Caco-2 (cell line): ENCODE data around the gene SPDYE6. TPM values are rescaled to one million over a fixed set of nuclear protein-coding genes. Genes with fewer than 3 reads are reported as not detected.
"Not testable (repeated sequence)": the region's sequence is repeated elsewhere in the genome, so short reads cannot be mapped to it uniquely, and the experiment has no call there.

Source experiments
- Bru-seq: library from RNA; stranded (reverse); fragments of 400-500 nt; gene quantifications from one replicate; lab custom pipeline; 2021; lab: Mats Ljungman, UMichigan
- BruChase-seq, 2 experiments: library from RNA; stranded (reverse); fragments of 400-500 nt; gene quantifications; one replicate each; lab custom pipeline; 2021; lab: Mats Ljungman, UMichigan
- BruUV-seq: library from RNA; stranded (reverse); fragments of 400-500 nt; replicated peaks from 2 replicates; lab custom pipeline; 2021; lab: Mats Ljungman, UMichigan
- CTCF ChIA-PET: fragments of 300-600 bp; sonication (Branson Sonifier 250); formaldehyde crosslinking; loops from one replicate; lab custom pipeline; 2022; ENCODE audit warnings: antibody characterized with exemption; lab: Charles Lee
- POLR2A ChIA-PET: fragments of 300-600 bp; sonication (Branson Sonifier 250); formaldehyde crosslinking; loops from one replicate; lab custom pipeline; 2022; ENCODE audit warnings: antibody characterized with exemption; lab: Charles Lee
- DNase-seq, 2 experiments: peaks; one replicate each; pipeline versions ENCODE4 v3.0.0 to v3.0.0-alpha.2; 2020 to 2022
- H3K27me3 ChIP-seq: replicated peaks from 2 replicates; pipeline ENCODE4 v1.6.0; 2011; ENCODE audit warnings: low read length; ENCODE audit not compliant: control insufficient read depth, insufficient read depth
- H3K36me3 ChIP-seq: 2 replicates; pipeline ENCODE4 v1.5.1; 2011; ENCODE audit warnings: low read length; ENCODE audit not compliant: control insufficient read depth, insufficient read depth
- H3K4me1 ChIP-seq: fragments of 250-450 bp; sonication (Bioruptor Pico); 2 replicates; pipeline ENCODE4 v1.5.1; 2020; ENCODE audit warnings: mild to moderate bottlenecking
- H3K4me3 ChIP-seq: 2 replicates; pipeline ENCODE4 v1.5.1; 2011; ENCODE audit warnings: low read depth, mild to moderate bottlenecking, control low read depth, low read length
- H3K9me3 ChIP-seq: fragments of 250-450 bp; sonication (Bioruptor Pico); 2 replicates; pipeline ENCODE4 v1.5.1; 2020; ENCODE audit warnings: mild to moderate bottlenecking, moderate library complexity
- H3K27ac Mint-ChIP-seq: one replicate; pipeline ENCODE4 v1.8.0; 2022; ENCODE audit warnings: mixed read lengths; ENCODE audit not compliant: unreplicated experiment
- H3K27me3 Mint-ChIP-seq: one replicate; pipeline ENCODE4 v1.8.0; 2022; ENCODE audit warnings: mixed read lengths; ENCODE audit not compliant: insufficient read depth, unreplicated experiment
- H3K36me3 Mint-ChIP-seq: one replicate; pipeline ENCODE4 v1.8.0; 2022; ENCODE audit warnings: mild to moderate bottlenecking, mixed read lengths; ENCODE audit not compliant: insufficient read depth, unreplicated experiment
- H3K4me1 Mint-ChIP-seq: one replicate; pipeline ENCODE4 v1.8.0; 2022; ENCODE audit warnings: low read depth, mixed read lengths; ENCODE audit not compliant: unreplicated experiment
- H3K4me3 Mint-ChIP-seq: one replicate; pipeline ENCODE4 v1.8.0; 2022; ENCODE audit warnings: mild to moderate bottlenecking, moderate library complexity, mixed read lengths; ENCODE audit not compliant: unreplicated experiment
- H3K9me3 Mint-ChIP-seq: one replicate; pipeline ENCODE4 v1.8.0; 2022; ENCODE audit warnings: mixed read lengths; ENCODE audit not compliant: unreplicated experiment
- intact Hi-C: fragments of 100-400 bp; cut with micrococcal nuclease; formaldehyde crosslinking; loops from one replicate; pipeline ENCODE4 v1.10.0; 2022; ENCODE audit not compliant: unreplicated experiment
- long read RNA-seq: library from polyadenylated mRNA; stranded (forward); transcript quantifications from one replicate; pipeline ENCODE4 v2.0.0, GENCODE V29; 2022
- total RNA-seq: library from RNA; stranded (reverse); gene quantifications from 2 replicates; pipeline ENCODE4 v1.2.3, GENCODE V29; 2022
- TF ChIP-seq, protein P1 (sequence below), 2 experiments: fragments of 200-600 bp in 1 of 2; IDR thresholded peaks; 1 replicate in 1 of 2; 2 replicates in 1 of 2; pipeline versions ENCODE4 v1.5.1 to v1.8.0; 2011 to 2022; ENCODE audit warnings: antibody characterized with exemption in 1 of 2, control low read depth in 1 of 2, inconsistent platforms in 1 of 2, low read depth in 1 of 2, low read length in 1 of 2, mild to moderate bottlenecking in 1 of 2, moderate library complexity in 1 of 2; ENCODE audit not compliant: insufficient read depth in 1 of 2, severe bottlenecking in 1 of 2, unreplicated experiment in 1 of 2

SPDYE6 gene, protein sequence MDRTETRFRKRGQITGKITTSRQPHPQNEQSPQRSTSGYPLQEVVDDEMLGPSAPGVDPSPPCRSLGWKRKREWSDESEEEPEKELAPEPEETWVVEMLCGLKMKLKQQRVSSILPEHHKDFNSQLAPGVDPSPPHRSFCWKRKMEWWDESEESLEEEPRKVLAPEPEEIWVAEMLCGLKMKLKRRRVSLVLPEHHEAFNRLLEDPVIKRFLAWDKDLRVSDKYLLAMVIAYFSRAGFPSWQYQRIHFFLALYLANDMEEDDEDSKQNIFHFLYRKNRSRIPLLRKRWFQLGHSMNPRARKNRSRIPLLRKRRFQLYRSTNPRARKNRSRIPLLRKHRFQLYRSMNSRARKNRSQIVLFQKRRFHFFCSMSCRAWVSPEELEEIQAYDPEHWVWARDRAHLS
- total RNA-seq (not detected in 2 replicates), Bru-seq, nascent RNA (not detected), BruChase-seq, experiment 1, labeled RNA remaining after a 2-hour chase (not detected), BruChase-seq, experiment 2, labeled RNA remaining after a 6-hour chase (percentile 8 among the genes with signal in this experiment)
- long read RNA-seq, partial matches to known transcripts: 0 of 14 reads
- long read RNA-seq, other reads (novel, unspliced or antisense): 14 of 14 reads

DNA sequence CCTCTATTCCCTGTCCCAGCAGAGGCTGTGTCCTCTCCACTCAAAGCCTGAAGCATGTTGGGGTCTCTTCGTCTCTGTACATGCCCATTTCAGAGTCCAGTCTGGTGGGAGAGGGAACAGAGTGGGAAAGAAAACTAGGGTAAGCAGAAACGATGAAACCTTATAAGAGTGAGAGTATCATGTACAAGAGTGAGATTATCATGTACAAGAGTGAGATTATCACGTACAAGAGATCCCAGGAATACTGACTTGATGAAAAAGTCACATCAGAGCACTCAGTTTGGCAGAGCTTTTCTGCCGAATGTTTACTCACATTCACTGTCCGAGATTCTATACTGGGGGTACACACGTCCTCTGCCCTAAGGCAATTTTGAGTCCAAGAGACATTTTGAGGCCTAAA, at the start of gene SPDYE6:
TSS of gene SPDYE6 (minus strand) at position 101 of the 400 bp plus-strand sequence. CDS start 421 bp downstream, outside the sequence.
- DNase-seq, BruUV-seq, CTCF ChIA-PET, H3K9me3 Mint-ChIP-seq, H3K27me3 ChIP-seq, H3K27me3 Mint-ChIP-seq, H3K4me1 Mint-ChIP-seq, H3K36me3 Mint-ChIP-seq, intact Hi-C loops, H3K27ac Mint-ChIP-seq, H3K4me3 Mint-ChIP-seq, H3K4me3 ChIP-seq, POLR2A ChIA-PET, H3K4me1 ChIP-seq, H3K36me3 ChIP-seq, H3K9me3 ChIP-seq: not testable (repeated sequence)

DNA sequence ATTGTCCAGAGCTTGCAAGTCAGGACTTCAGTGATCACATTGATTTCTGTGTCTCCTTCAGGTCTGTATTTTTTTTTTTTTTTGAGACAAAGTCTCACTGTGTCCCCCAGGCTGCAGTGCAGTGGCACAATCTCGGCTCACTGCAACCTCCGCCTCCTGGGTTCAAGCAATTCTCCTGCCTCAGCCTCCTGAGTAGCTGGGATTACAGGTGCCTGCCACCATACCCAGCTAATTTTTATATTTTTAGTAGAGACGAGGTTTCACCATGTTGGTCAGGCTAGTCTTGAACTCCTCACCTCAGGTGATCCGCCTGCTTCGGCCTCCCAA, 48.6 kb upstream of the SPDYE6 start:
- not testable (repeated sequence) for H3K4me1 ChIP-seq, H3K9me3 Mint-ChIP-seq, BruUV-seq, H3K4me3 Mint-ChIP-seq, H3K4me3 ChIP-seq, H3K27ac Mint-ChIP-seq, H3K27me3 Mint-ChIP-seq, DNase-seq, H3K27me3 ChIP-seq, H3K36me3 ChIP-seq, H3K4me1 Mint-ChIP-seq, H3K9me3 ChIP-seq
- intact Hi-C loops: loop anchor here (1.0 kb wide), 1 partner anchor 46 kb away; no protein-coding TSS in a partner anchor
- peaks cover 98% of the 10 kb centered on the region for H3K36me3 Mint-ChIP-seq
- ChIA-PET CTCF (interaction anchor here (1.0 to 1.2 kb wide), 5 partner anchors 9 to 61 kb away, joined by 3 to 7 read pairs (median 4); partner anchors contain the start of genes ALKBH4 and PRKRIP1), POLR2A (interaction anchor here (0.5 to 1.0 kb wide), 2 partner anchors 9 to 59 kb away, joined by 3 to 6 read pairs; partner anchors contain the start of gene PRKRIP1)

DNA sequence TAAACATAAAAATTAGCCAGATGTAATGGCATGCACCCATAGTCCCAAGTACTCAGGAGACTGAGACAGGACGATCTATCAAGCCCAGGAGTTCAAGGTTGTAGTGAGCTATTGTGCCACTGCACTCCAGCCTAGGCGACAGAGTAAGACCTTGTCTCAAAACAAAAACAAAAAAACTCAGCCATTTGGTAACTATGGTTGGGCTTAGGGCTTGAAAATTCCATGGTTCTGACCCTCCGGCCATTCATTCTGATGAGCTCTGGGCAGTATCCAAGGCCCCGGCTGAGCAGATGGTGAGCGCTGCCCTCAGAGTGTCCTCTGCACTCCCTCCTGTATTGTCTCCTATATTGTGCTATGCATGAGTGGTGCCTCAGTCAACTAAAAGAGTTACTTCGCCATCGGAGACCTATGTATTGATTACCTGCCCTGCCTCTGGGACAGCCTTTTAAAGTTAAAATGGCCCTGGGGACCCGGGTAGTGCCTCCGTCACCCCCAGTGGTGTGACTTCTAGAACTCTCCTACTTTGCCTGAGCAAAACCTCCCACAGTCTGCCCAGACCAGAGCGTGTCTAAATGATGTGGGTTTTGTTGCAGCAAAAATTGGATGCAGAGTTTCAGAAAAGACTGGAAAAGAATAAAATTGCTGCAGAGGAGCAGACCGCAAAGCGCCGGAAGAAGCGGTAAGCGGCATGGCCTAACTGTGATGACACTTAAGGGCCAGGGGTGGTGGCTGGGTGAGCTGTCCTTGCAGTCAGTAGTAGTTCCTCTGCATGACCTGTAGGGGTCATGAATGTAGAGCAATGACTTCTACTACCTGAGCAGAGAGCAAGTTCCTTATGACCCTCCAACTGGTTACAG, 48.0 kb upstream of the SPDYE6 start:
- intact Hi-C loops: loop anchor here (1.0 kb wide), 1 partner anchor 47 kb away; no protein-coding TSS in a partner anchor

More for the DNA sequence above, 48.0 kb upstream of the SPDYE6 start:
- H3K27me3 ChIP-seq: no peaks in the 10 kb centered on the region
- ChIA-PET POLR2A (interaction anchor here (0.5 to 1.0 kb wide), 2 partner anchors 8 to 60 kb away, joined by 3 to 6 read pairs; partner anchors contain the start of gene PRKRIP1), CTCF (interaction anchor here (0.6 to 1.2 kb wide), 7 partner anchors 8 to 1564 kb away, joined by 3 to 7 read pairs (median 4); partner anchors contain the start of genes ALKBH4 and PRKRIP1)
- H3K4me3 Mint-ChIP-seq: no peak overlapping the region
- no peaks in the 10 kb centered on the region for H3K9me3 ChIP-seq
- H3K9me3 Mint-ChIP-seq: no peaks in the 10 kb centered on the region
- TF ChIP-seq, protein P1, sequence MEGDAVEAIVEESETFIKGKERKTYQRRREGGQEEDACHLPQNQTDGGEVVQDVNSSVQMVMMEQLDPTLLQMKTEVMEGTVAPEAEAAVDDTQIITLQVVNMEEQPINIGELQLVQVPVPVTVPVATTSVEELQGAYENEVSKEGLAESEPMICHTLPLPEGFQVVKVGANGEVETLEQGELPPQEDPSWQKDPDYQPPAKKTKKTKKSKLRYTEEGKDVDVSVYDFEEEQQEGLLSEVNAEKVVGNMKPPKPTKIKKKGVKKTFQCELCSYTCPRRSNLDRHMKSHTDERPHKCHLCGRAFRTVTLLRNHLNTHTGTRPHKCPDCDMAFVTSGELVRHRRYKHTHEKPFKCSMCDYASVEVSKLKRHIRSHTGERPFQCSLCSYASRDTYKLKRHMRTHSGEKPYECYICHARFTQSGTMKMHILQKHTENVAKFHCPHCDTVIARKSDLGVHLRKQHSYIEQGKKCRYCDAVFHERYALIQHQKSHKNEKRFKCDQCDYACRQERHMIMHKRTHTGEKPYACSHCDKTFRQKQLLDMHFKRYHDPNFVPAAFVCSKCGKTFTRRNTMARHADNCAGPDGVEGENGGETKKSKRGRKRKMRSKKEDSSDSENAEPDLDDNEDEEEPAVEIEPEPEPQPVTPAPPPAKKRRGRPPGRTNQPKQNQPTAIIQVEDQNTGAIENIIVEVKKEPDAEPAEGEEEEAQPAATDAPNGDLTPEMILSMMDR (IDR thresholded peaks at IDR 0.05; ENCODE audit: insufficient read depth in 1 of 2, low read depth in 1 of 2, low read length in 1 of 2, severe bottlenecking in 1 of 2, unreplicated experiment in 1 of 2): peak; percentile 74 to 78
- peaks cover 98% of the 10 kb centered on the region for H3K36me3 Mint-ChIP-seq
- BruUV-seq: no TSS peak
- H3K36me3 ChIP-seq: peaks cover 8% of the 10 kb centered on the region; the same call in 1 of the 2 replicates
- H3K4me1 Mint-ChIP-seq: no peaks in the 10 kb centered on the region
- peak; percentile 56 to 71 for DNase-seq
- no peak overlapping the region for H3K27ac Mint-ChIP-seq
- H3K4me1 ChIP-seq: no peaks in the 10 kb centered on the region
- H3K27me3 Mint-ChIP-seq: no peaks in the 10 kb centered on the region
- H3K4me3 ChIP-seq: no peak overlapping the region
